HG02798 (cell line): ENCODE data around the gene AKT3.

Experiments
- ATAC-seq: cut with Tn5 transposase; IDR thresholded peaks from one replicate; pipeline ENCODE4 v1.9.1; 2021; ENCODE audit warnings: mild to moderate bottlenecking; ENCODE audit not compliant: unreplicated experiment, poor library complexity

The AKT3 gene

GRCh38 chr1:243496806-243497205 is 353.2 kb downstream of the AKT3 start:
- no peak for ATAC-seq

- ATAC-seq = no peak
Measured at GRCh38 chr1:243496187-243496646, 353.8 kb downstream of the AKT3 start.

GRCh38 chr1:243495442-243496186 is 354.4 kb downstream of the AKT3 start:
- no peak for ATAC-seq

- ATAC-seq = no peak
Measured at GRCh38 chr1:243494741-243495431, 355.2 kb downstream of the AKT3 start.

- no peak for ATAC-seq
Measured at GRCh38 chr1:243493156-243494129, 356.6 kb downstream of the AKT3 start.

GRCh38 chr1:243490748-243491686 is 359.0 kb downstream of the AKT3 start:
- no peak for ATAC-seq

GRCh38 chr1:243489681-243490546 is 360.1 kb downstream of the AKT3 start:
- ATAC-seq = no peak

GRCh38 chr1:243489158-243489527 is 360.9 kb downstream of the AKT3 start:
- no peak for ATAC-seq

GRCh38 chr1:243488459-243489157 is 361.4 kb downstream of the AKT3 start:
- no peak for ATAC-seq

- ATAC-seq = peak; percentile 34
Measured at GRCh38 chr1:243487649-243488227, 362.3 kb downstream of the AKT3 start.

- no peak for ATAC-seq
Measured at GRCh38 chr1:243487036-243487648, 362.9 kb downstream of the AKT3 start.

GRCh38 chr1:243483952-243484351 is 366.1 kb downstream of the AKT3 start:
- no peak for ATAC-seq

GRCh38 chr1:243483071-243483771 is 366.8 kb downstream of the AKT3 start:
- peak; percentile 31 for ATAC-seq

- ATAC-seq = peak; percentile 17
Measured at GRCh38 chr1:243482141-243483022, 367.7 kb downstream of the AKT3 start.

- ATAC-seq = no peak
Measured at GRCh38 chr1:243481101-243481500, 368.9 kb downstream of the AKT3 start.
